Adipocyte (in vitro differentiated cells): Measurements from ENCODE around the gene WRAP73.

Experiments used
- DNase-seq: peaks from one replicate; pipeline ENCODE4 v3.0.0-alpha.2; 2015; ENCODE audit warnings: low read depth
- H3K27me3 ChIP-seq: replicated peaks from 2 replicates; pipeline ENCODE4 v1.7.0; 2013; ENCODE audit warnings: mild to moderate bottlenecking, low read length, moderate library complexity; ENCODE audit not compliant: control insufficient read depth, insufficient read depth
- H3K36me3 ChIP-seq: 2 replicates; pipeline ENCODE4 v1.7.0; 2013; ENCODE audit warnings: low read length, mild to moderate bottlenecking, moderate library complexity; ENCODE audit not compliant: control insufficient read depth, insufficient read depth, severe bottlenecking
- H3K4me1 ChIP-seq: 2 replicates; pipeline ENCODE4 v1.7.0; 2013; ENCODE audit warnings: mild to moderate bottlenecking, low read length, moderate library complexity; ENCODE audit not compliant: control insufficient read depth, insufficient read depth
- H3K4me3 ChIP-seq: 2 replicates; pipeline ENCODE4 v1.7.0; 2013; ENCODE audit warnings: mild to moderate bottlenecking, low read length, moderate library complexity
- H3K9ac ChIP-seq: 2 replicates; pipeline ENCODE4 v1.7.0; 2013; ENCODE audit warnings: mild to moderate bottlenecking, low read length, moderate library complexity
- H3K9me3 ChIP-seq: 2 replicates; pipeline ENCODE4 v1.7.0; 2013; ENCODE audit warnings: mild to moderate bottlenecking, low read length, moderate library complexity; ENCODE audit not compliant: control insufficient read depth

The WRAP73 gene

GRCh38 chr1:3611170-3612019 lies 38.5 kb downstream of the WRAP73 start, which contains the start of gene MEGF6:
MEGF6 (minus strand) TSS chr1:3611508; CDS start chr1:3611268, 240 bp downstream.
- H3K4me1 ChIP-seq = peaks cover 3% of the 10 kb centered on the region

GRCh38 chr1:3610527-3611169 lies 39.3 kb downstream of the WRAP73 start:
- H3K9ac ChIP-seq = no peak overlapping the region
- H3K9me3 ChIP-seq = no peaks in the 10 kb centered on the region
- DNase-seq = peak; percentile 56
- H3K27me3 ChIP-seq = peaks cover 71% of the 10 kb centered on the region
- no peak overlapping the region for H3K4me3 ChIP-seq
- H3K36me3 ChIP-seq = no peaks in the 10 kb centered on the region
- H3K4me1 ChIP-seq = peaks cover 3% of the 10 kb centered on the region

More at GRCh38 chr1:3611170-3612019, 38.5 kb downstream of the WRAP73 start, which contains the start of gene MEGF6:
- peak; percentile 80 for DNase-seq
- H3K27me3 ChIP-seq = peaks cover 70% of the 10 kb centered on the region
- no peaks in the 10 kb centered on the region for H3K36me3 ChIP-seq
- no peak within 1 kb of the TSS for H3K9ac ChIP-seq
- H3K9me3 ChIP-seq = no peaks in the 10 kb centered on the region
- H3K4me3 ChIP-seq = no peak within 1 kb of the TSS

DNA sequence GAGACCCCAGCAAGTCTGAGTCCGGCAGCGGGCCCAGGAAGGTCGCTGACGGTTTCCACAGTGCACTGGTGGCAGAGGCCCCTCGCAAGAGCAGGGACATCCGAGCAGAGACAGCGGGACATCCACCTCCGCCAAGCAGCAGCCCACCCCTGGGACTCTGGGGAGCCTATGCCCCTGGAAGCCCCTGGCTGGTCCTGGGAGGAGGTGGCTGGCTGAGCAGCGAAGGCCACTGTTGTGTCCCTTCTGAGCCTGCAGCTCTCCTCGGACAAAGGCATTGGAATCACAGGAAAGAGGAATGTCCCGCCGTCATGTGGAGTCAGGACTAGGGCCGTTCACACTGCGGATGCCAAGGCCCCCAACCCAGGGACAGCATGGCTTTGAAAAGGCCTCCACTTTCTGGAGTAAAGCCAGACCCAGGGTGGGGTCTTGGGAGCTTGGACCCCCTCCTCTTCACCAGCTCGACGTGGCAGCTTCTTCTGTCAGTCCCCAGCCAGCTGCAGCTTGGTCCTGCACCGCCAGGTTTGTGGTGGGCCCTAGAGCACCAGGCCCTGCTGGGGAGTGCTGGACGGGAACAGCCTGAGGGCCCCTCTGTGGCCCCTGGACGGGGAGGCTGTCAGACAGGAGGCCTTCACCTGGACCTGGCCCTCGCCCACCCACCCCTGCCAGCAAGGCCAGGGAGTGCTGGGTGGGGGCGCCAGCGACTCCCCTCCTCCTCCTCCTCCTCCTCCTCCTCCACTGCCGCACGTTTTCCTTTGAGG lies 40.0 kb downstream of the WRAP73 start:
- Histone ChIP-seq H3K36me3 (no peaks in the 10 kb centered on the region), H3K4me3 (no peak overlapping the region), H3K27me3 (peaks cover 70% of the 10 kb centered on the region), H3K9me3 (no peaks in the 10 kb centered on the region), H3K9ac (no peak overlapping the region), H3K4me1 (peaks cover 3% of the 10 kb centered on the region)
- DNase-seq = no peak

DNA sequence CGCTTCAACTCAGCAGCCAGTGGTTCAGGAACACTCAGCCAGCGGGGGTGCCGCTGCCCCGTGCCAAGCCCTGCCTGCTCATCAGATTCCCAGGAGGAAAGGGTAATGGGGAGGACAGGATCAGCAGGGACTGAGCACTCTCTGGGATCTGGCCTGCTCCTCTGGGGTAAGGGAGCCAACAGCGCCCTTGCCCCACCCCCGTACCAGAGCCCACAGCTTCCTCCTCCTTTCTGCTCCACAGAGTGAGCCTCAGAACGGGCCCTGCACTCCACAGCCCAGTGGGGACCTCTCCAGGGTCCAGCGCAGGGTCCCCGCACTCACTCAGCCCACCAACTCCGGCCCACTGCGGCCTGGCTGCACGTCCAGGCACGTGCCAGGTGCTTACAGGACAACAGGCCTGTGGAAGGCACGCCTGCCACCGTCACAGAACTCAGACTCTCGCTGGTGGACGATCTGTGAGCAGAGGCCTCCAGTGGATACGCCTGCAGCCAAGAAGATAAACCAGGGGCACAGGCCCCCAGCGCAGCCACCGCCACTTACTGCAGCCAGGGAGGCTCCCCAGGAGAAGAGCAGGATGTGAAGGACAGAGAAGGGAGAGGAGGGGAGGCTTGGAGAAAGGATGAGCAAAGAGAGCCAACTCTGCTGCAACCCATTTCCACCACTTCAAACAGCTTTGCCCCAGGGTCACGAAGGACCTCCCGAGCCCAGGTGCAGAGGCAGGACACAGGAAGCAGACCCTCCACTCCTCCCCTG lies 40.7 kb downstream of the WRAP73 start:
- Histone ChIP-seq H3K36me3 (no peaks in the 10 kb centered on the region), H3K27me3 (peaks cover 70% of the 10 kb centered on the region), H3K4me1 (peaks cover 3% of the 10 kb centered on the region), H3K4me3 (no peak overlapping the region), H3K9ac (no peak overlapping the region), H3K9me3 (no peaks in the 10 kb centered on the region)
- DNase-seq = no peak

GRCh38 chr1:3608154-3608553 lies 41.7 kb downstream of the WRAP73 start:
- no peak overlapping the region for H3K9ac ChIP-seq
- H3K36me3 ChIP-seq = no peaks in the 10 kb centered on the region
- peaks cover 67% of the 10 kb centered on the region for H3K27me3 ChIP-seq
- H3K4me1 ChIP-seq = peaks cover 3% of the 10 kb centered on the region
- DNase-seq = no peak
- no peak overlapping the region for H3K4me3 ChIP-seq
- H3K9me3 ChIP-seq = no peaks in the 10 kb centered on the region

DNA sequence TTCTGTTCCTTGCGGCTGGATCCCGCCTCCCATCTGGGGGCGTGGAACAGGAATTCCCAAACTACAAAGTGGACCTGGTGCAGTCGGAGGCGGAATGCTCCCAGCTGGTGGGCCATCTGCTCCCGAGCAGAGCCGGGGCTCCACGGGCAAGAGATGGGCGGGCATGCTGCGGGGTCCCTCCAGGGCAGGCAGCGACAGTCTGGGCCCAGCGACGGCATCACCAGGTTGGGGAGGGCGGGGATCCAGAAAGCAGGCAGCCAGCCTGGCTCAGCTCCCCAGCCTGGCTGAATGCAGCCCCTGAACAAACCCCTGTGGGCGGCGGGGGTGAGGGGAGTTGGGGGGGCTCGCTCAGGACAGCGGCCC lies 42.2 kb downstream of the WRAP73 start:
- no peak for DNase-seq
- no peak overlapping the region for H3K9ac ChIP-seq
- no peaks in the 10 kb centered on the region for H3K9me3 ChIP-seq
- H3K27me3 ChIP-seq = peaks cover 64% of the 10 kb centered on the region
- peaks cover 3% of the 10 kb centered on the region for H3K4me1 ChIP-seq
- no peaks in the 10 kb centered on the region for H3K36me3 ChIP-seq
- H3K4me3 ChIP-seq = no peak overlapping the region

- Histone ChIP-seq H3K9ac (no peak overlapping the region), H3K4me1 (peaks cover 3% of the 10 kb centered on the region), H3K9me3 (no peaks in the 10 kb centered on the region), H3K4me3 (no peak overlapping the region), H3K36me3 (no peaks in the 10 kb centered on the region), H3K27me3 (peaks cover 59% of the 10 kb centered on the region)
- DNase-seq = no peak
Observed at GRCh38 chr1:3606779-3607702, 42.9 kb downstream of the WRAP73 start.

DNA sequence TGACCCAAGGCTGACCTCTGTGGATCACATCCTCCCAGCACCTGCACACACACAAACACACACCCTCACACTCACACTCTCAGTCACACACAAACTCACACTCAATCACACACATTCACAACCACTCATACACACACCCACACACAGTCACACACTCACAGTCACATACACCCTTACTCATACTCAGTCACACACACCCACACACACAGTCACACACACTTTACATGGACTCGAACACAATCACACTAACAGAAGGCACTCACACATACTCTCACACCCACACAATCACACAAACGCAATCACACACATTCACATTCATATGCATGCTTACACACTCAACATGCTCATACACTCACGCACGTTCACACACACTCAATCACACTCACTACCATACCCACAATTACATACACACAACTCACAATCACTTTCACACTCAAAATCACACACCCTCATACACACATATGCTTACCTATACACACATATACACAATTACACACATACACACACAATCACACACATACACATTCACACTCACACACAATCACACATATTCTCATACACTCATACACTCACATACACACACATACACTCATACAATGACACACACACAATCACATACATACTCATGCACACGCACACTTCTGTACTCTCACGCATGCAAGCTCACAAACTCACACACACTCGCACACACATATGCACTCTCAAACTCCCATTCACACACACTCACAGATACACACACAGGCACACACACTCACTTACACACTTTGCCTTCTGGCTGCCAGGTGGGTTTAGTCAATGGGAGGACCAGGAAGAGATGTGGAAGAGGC lies 44.7 kb downstream of the WRAP73 start:
- no peaks in the 10 kb centered on the region for H3K9me3 ChIP-seq
- H3K4me3 ChIP-seq = no peak overlapping the region
- H3K9ac ChIP-seq = no peak overlapping the region
- no peaks in the 10 kb centered on the region for H3K36me3 ChIP-seq
- peaks cover 63% of the 10 kb centered on the region for H3K27me3 ChIP-seq
- no peaks in the 10 kb centered on the region for H3K4me1 ChIP-seq
- no peak for DNase-seq

GRCh38 chr1:3604468-3604974 lies 45.4 kb downstream of the WRAP73 start:
- Histone ChIP-seq H3K27me3 (peaks cover 63% of the 10 kb centered on the region), H3K9ac (no peak overlapping the region), H3K4me3 (no peak overlapping the region), H3K4me1 (no peaks in the 10 kb centered on the region), H3K9me3 (no peaks in the 10 kb centered on the region), H3K36me3 (no peaks in the 10 kb centered on the region)
- DNase-seq = no peak
